SU-DHL-6 (cell line): ENCODE results near the gene CFAP54.
"Not testable (repeated sequence)": the region's sequence is repeated elsewhere in the genome, so short reads cannot be mapped to it uniquely, and the experiment has no call there.

Experiments
- H2AFZ ChIP-seq: fragments of 200-600 bp; sonication (generic); 2 replicates; pipeline ENCODE4 v1.6.1; 2014; ENCODE audit warnings: low read depth, mild to moderate bottlenecking, moderate library complexity, mixed read lengths, antibody characterized with exemption, low read length; ENCODE audit not compliant: severe bottlenecking
- H3F3A ChIP-seq: fragments of 200-600 bp; shearing (Covaris generic); 2 replicates; pipeline ENCODE4 v1.6.0; 2016; ENCODE audit warnings: antibody characterized with exemption, mild to moderate bottlenecking; ENCODE audit not compliant: insufficient read depth
- H3K27ac ChIP-seq: fragments of 200-600 bp; sonication (generic); 2 replicates; pipeline ENCODE4 v1.5.1; 2016; ENCODE audit warnings: low read depth, mild to moderate bottlenecking, low read length, moderate library complexity, mixed read lengths
- H3K27me3 ChIP-seq: fragments of 200-600 bp; sonication (generic), shearing (Covaris generic); 2 replicates; pipeline ENCODE4 v1.6.0; 2014; ENCODE audit warnings: mild to moderate bottlenecking, low read length
- H3K36me3 ChIP-seq: fragments of 200-600 bp; sonication (generic); 2 replicates; pipeline ENCODE4 v1.6.1; 2014; ENCODE audit warnings: mild to moderate bottlenecking, low read length, mixed read lengths
- H3K4me2 ChIP-seq: fragments of 300-600, 200-600 bp; shearing (Covaris generic), sonication (generic); 2 replicates; pipeline ENCODE4 v1.6.0; 2014; ENCODE audit warnings: low read length, low read depth, mild to moderate bottlenecking; ENCODE audit not compliant: poor library complexity, severe bottlenecking
- H3K4me3 ChIP-seq: fragments of 200-600 bp; sonication (generic); 2 replicates; pipeline ENCODE4 v1.5.1; 2014; ENCODE audit warnings: antibody characterized with exemption, low read length, mild to moderate bottlenecking, mixed read lengths; ENCODE audit not compliant: insufficient read depth, poor library complexity, severe bottlenecking
- H3K79me2 ChIP-seq: fragments of 200-600 bp; sonication (generic); 2 replicates; pipeline ENCODE4 v1.6.1; 2014; ENCODE audit warnings: mild to moderate bottlenecking, low read length, moderate library complexity; ENCODE audit not compliant: insufficient read depth
- H3K9ac ChIP-seq: fragments of 200-600 bp; sonication (generic); 2 replicates; pipeline ENCODE4 v1.7.0; 2014; ENCODE audit warnings: mild to moderate bottlenecking, low read length
- H3K9me2 ChIP-seq: fragments of 200-600 bp; sonication (generic); replicated peaks from 2 replicates; pipeline ENCODE4 v1.6.1; 2014; ENCODE audit warnings: low read length; ENCODE audit not compliant: insufficient read depth
- H3K9me3 ChIP-seq: fragments of 200-600 bp; sonication (generic); 2 replicates; pipeline ENCODE4 v1.6.1; 2014; ENCODE audit warnings: low read length, mixed read lengths; ENCODE audit not compliant: insufficient read depth
- H4K20me1 ChIP-seq: fragments of 200-600 bp; sonication (generic); 2 replicates; pipeline ENCODE4 v1.6.1; 2014; ENCODE audit warnings: low read depth, mild to moderate bottlenecking, antibody characterized with exemption, low read length, moderate library complexity, mixed read lengths
- EZH2phosphoT487 ChIP-seq: fragments of 200-600 bp; sonication (generic), shearing (Covaris generic); conservative IDR thresholded peaks from 2 replicates; pipeline ENCODE4 v1.6.1; 2018; ENCODE audit warnings: mild to moderate bottlenecking, antibody characterized with exemption, low read length, moderate library complexity, mixed read lengths
- TF ChIP-seq, protein P1 (sequence below): fragments of 200-600 bp; sonication (generic); IDR thresholded peaks from one replicate; pipeline ENCODE4 v1.5.1; 2017; ENCODE audit warnings: antibody characterized with exemption, mild to moderate bottlenecking, low read length, moderate library complexity; ENCODE audit not compliant: insufficient read depth, poor library complexity, severe bottlenecking

The CFAP54 gene

DNA sequence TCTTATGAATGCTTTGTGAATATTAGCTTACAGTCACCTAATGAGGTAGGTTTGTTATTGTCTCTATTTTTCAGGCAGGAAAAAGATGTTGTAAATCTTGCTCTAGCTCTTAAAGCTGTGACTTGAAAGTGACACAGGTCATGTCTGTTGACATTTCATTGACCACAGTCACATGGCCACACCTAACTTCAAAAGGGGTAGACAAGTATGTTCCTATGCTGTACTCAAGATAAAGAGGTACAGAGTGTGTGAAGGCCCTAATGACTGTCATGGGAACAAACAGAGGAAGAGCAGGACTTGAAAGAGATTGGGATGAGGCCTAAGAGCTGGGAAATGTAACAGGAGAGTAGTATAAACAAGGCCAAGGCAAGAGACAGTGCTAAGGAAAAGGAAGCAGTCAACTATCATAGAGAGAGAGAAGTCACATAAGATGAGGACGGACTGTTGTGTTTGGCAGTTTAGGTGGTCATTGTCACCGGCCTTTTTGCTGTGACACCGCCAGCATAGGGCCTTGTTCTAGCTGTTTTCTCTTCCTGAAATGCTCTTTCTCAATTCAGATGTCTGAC, 181.0 kb downstream of the CFAP54 start:
- no peak overlapping the region for H2AFZ ChIP-seq
- H3K9me3 ChIP-seq: no peaks in the 10 kb centered on the region
- H3K9me2 ChIP-seq: no peaks in the 10 kb centered on the region
- no peak overlapping the region for H3K4me2 ChIP-seq
- no peaks in the 10 kb centered on the region for H3K27me3 ChIP-seq
- H4K20me1 ChIP-seq: no peaks in the 10 kb centered on the region
- no peaks in the 10 kb centered on the region for H3K36me3 ChIP-seq
- no peak overlapping the region for H3K9ac ChIP-seq
- no peak overlapping the region for H3K4me3 ChIP-seq
- TF ChIP-seq, protein P1, sequence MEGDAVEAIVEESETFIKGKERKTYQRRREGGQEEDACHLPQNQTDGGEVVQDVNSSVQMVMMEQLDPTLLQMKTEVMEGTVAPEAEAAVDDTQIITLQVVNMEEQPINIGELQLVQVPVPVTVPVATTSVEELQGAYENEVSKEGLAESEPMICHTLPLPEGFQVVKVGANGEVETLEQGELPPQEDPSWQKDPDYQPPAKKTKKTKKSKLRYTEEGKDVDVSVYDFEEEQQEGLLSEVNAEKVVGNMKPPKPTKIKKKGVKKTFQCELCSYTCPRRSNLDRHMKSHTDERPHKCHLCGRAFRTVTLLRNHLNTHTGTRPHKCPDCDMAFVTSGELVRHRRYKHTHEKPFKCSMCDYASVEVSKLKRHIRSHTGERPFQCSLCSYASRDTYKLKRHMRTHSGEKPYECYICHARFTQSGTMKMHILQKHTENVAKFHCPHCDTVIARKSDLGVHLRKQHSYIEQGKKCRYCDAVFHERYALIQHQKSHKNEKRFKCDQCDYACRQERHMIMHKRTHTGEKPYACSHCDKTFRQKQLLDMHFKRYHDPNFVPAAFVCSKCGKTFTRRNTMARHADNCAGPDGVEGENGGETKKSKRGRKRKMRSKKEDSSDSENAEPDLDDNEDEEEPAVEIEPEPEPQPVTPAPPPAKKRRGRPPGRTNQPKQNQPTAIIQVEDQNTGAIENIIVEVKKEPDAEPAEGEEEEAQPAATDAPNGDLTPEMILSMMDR: no peak
- H3K27ac ChIP-seq: no peak overlapping the region
- no peaks in the 10 kb centered on the region for H3F3A ChIP-seq
- no peaks in the 10 kb centered on the region for H3K79me2 ChIP-seq

DNA sequence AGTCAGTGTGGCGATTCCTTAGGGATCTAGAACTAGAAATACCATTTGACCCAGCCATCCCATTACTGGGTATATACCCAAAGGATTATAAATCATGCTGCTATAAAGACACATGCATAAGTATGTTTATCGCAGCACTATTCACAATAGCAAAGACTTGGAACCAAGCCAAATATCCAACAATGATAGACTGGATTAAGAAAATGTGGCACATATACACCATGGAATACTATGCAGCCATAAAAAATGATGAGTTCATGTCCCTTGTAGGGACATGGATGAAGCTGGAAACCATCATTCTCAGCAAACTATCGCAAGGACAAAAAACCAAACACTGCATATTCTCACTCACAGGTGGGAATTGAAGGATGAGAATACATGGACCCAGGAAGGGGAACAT, 186.1 kb downstream of the CFAP54 start:
- not testable (repeated sequence) for H3K4me2 ChIP-seq, H3K36me3 ChIP-seq, H3F3A ChIP-seq, H3K4me3 ChIP-seq, H3K27me3 ChIP-seq, H2AFZ ChIP-seq, H3K9me3 ChIP-seq, H4K20me1 ChIP-seq, H3K9me2 ChIP-seq, H3K9ac ChIP-seq, H3K27ac ChIP-seq, H3K79me2 ChIP-seq

DNA sequence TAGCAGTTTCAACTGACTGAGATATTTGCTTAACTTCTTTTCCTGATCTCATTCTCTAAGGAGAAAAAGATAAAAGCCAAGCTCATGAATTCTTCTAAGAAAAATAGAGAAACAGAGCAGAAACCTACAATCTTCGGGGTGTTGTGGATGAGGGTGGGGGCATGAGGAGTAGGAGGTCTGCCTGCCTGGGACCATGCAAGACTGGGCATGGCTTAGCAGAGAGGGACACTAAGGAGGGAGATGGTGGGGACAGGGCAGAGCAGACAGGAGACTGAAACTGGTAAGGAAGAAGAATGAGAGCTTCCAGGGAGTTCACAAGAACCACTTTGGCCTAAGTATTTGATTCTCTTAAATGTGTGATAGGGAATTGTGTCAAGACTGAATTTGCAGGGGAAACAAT, 188.0 kb downstream of the CFAP54 start:
- Histone ChIP-seq H3K9ac (no peak overlapping the region), H3F3A (no peaks in the 10 kb centered on the region), H3K9me3 (no peaks in the 10 kb centered on the region), H3K9me2 (no peaks in the 10 kb centered on the region), H3K4me2 (no peak overlapping the region), H3K27ac (no peak overlapping the region), H3K27me3 (no peaks in the 10 kb centered on the region), H3K79me2 (no peaks in the 10 kb centered on the region), H3K36me3 (no peaks in the 10 kb centered on the region), H3K4me3 (no peak overlapping the region), H2AFZ (no peak overlapping the region), H4K20me1 (no peaks in the 10 kb centered on the region)
- TF ChIP-seq, protein P1: no peak
- no peak for TF ChIP-seq EZH2phosphoT487

DNA sequence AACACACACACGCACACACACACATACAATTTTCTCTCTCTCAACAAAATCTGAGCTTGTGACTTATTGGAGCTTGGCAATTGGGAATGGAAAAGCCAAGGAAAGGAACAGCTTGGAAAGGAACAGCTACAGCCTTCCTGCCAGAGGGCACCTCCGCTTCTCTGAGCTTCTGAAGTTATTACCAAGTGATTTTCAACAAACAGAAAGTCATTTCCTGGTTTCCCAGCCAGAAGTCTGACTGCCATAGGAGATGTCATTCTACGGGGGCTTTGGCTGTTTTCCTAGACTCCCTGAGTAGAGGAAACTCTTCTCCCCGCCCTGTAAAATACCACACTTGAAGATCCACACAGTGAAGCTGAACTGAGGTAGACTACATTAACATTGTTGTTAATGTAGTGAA, 198.3 kb downstream of the CFAP54 start:
- TF ChIP-seq, protein P1: no peak
- no peak for TF ChIP-seq EZH2phosphoT487
- Histone ChIP-seq H3K9ac (no peak overlapping the region), H3K4me2 (no peak overlapping the region), H3K9me3 (no peaks in the 10 kb centered on the region), H3K36me3 (no peaks in the 10 kb centered on the region), H3K9me2 (no peaks in the 10 kb centered on the region), H3K4me3 (no peak overlapping the region), H3F3A (no peaks in the 10 kb centered on the region), H2AFZ (no peak overlapping the region), H3K79me2 (no peaks in the 10 kb centered on the region), H3K27ac (no peak overlapping the region), H4K20me1 (no peaks in the 10 kb centered on the region), H3K27me3 (no peaks in the 10 kb centered on the region)
